ENCODE measurements around the gene NHERF2.
A peak's percentile ranks its signal among the peaks of the same experiment; 100 is the strongest.

Gene NHERF2

GRCh38 chr16:2042986-2043666, 16.4 kb downstream of the NHERF2 start:
- no peak for DNase-seq

- DNase-seq: no peak
These were observed 17.2 kb downstream of the NHERF2 start for GRCh38 chr16:2043667-2044451.

- DNase-seq: no peak
These were observed 17.8 kb downstream of the NHERF2 start for GRCh38 chr16:2044541-2044940.

GRCh38 chr16:2045965-2046892, 19.5 kb downstream of the NHERF2 start:
- DNase-seq: no peak

GRCh38 chr16:2046893-2047329, 20.2 kb downstream of the NHERF2 start:
- no peak for DNase-seq

GRCh38 chr16:2047330-2048115, 20.8 kb downstream of the NHERF2 start, which contains the start of the genes NTHL1 and TSC2:
Gene NTHL1 (minus strand): TSS chr16:2047834. CDS start chr16:2047823, 11 bp downstream.
Gene TSC2 (plus strand): TSS chr16:2047985. CDS start chr16:2048616, 631 bp downstream.
- peak; percentile 91 for DNase-seq

GRCh38 chr16:2048116-2048543, 21.4 kb downstream of the NHERF2 start:
- DNase-seq: no peak

GRCh38 chr16:2053211-2053610, 26.5 kb downstream of the NHERF2 start:
- DNase-seq: no peak

GRCh38 chr16:2053897-2054296, 27.2 kb downstream of the NHERF2 start:
- DNase-seq: no peak

GRCh38 chr16:2054543-2055245, 28.0 kb downstream of the NHERF2 start:
- no peak for DNase-seq

- no peak for DNase-seq
These were observed 29.4 kb downstream of the NHERF2 start for GRCh38 chr16:2056077-2056476.

- DNase-seq: peak; percentile 4
These were observed 30.1 kb downstream of the NHERF2 start for GRCh38 chr16:2056681-2057407.

GRCh38 chr16:2057438-2057837, 30.7 kb downstream of the NHERF2 start:
- DNase-seq: no peak

- no peak for DNase-seq
These were observed 31.7 kb downstream of the NHERF2 start for GRCh38 chr16:2058420-2058819.

- DNase-seq: no peak
These were observed 32.2 kb downstream of the NHERF2 start for GRCh38 chr16:2058872-2059271.

GRCh38 chr16:2060346-2060745, 33.6 kb downstream of the NHERF2 start:
- DNase-seq: no peak

GRCh38 chr16:2061023-2061422, 34.3 kb downstream of the NHERF2 start:
- DNase-seq: no peak

- no peak for DNase-seq
These were observed 34.8 kb downstream of the NHERF2 start for GRCh38 chr16:2061526-2061925.

- no peak for DNase-seq
These were observed 36.1 kb downstream of the NHERF2 start for GRCh38 chr16:2062801-2063200.

GRCh38 chr16:2063861-2064260, 37.2 kb downstream of the NHERF2 start:
- DNase-seq: no peak

Measured in MV-4-11 (cell line).